Activated naive CD8-positive, alpha-beta T cell (primary cell): ENCODE data around the gene SORCS2.

Experiments
- H3K27ac Mint-ChIP-seq: one replicate; pipeline ENCODE4 v1.8.0; 2021; ENCODE audit warnings: mixed read lengths
- H3K27me3 Mint-ChIP-seq: one replicate; pipeline ENCODE4 v1.8.0; 2021; ENCODE audit warnings: mixed read lengths
- H3K36me3 Mint-ChIP-seq: one replicate; pipeline ENCODE4 v1.8.0; 2021; ENCODE audit warnings: mixed read lengths
- H3K4me1 Mint-ChIP-seq: one replicate; pipeline ENCODE4 v1.8.0; 2021; ENCODE audit warnings: low read depth, mixed read lengths
- H3K4me3 Mint-ChIP-seq: one replicate; pipeline ENCODE4 v1.8.0; 2021; ENCODE audit warnings: mild to moderate bottlenecking, mixed read lengths
- H3K9me3 Mint-ChIP-seq: one replicate; pipeline ENCODE4 v1.8.0; 2021; ENCODE audit warnings: low read depth, mixed read lengths

Gene SORCS2

GRCh38 chr4:7301846-7302630 is 109.7 kb downstream of the SORCS2 start:
- H3K36me3 Mint-ChIP-seq, result no peaks in the 10 kb centered on the region
- H3K27ac Mint-ChIP-seq, result no peak overlapping the region
- H3K27me3 Mint-ChIP-seq, result peaks cover 5% of the 10 kb centered on the region
- H3K4me1 Mint-ChIP-seq, result no peaks in the 10 kb centered on the region
- H3K9me3 Mint-ChIP-seq, result no peaks in the 10 kb centered on the region
- H3K4me3 Mint-ChIP-seq, result no peak overlapping the region

- H3K36me3 Mint-ChIP-seq, result no peaks in the 10 kb centered on the region
- no peak overlapping the region for H3K4me3 Mint-ChIP-seq
- no peaks in the 10 kb centered on the region for H3K9me3 Mint-ChIP-seq
- H3K4me1 Mint-ChIP-seq, result no peaks in the 10 kb centered on the region
- no peak overlapping the region for H3K27ac Mint-ChIP-seq
- H3K27me3 Mint-ChIP-seq, result peaks cover 3% of the 10 kb centered on the region
These were observed 110.6 kb downstream of the SORCS2 start for GRCh38 chr4:7302781-7303404.

- no peak overlapping the region for H3K27ac Mint-ChIP-seq
- H3K9me3 Mint-ChIP-seq, result no peaks in the 10 kb centered on the region
- no peaks in the 10 kb centered on the region for H3K36me3 Mint-ChIP-seq
- H3K27me3 Mint-ChIP-seq, result peaks cover 3% of the 10 kb centered on the region
- H3K4me3 Mint-ChIP-seq, result no peak overlapping the region
- H3K4me1 Mint-ChIP-seq, result no peaks in the 10 kb centered on the region
These were observed 111.2 kb downstream of the SORCS2 start for GRCh38 chr4:7303561-7303960.

GRCh38 chr4:7304436-7304835 is 112.1 kb downstream of the SORCS2 start:
- Mint-ChIP-seq H3K4me1 (no peaks in the 10 kb centered on the region), H3K27me3 (peaks cover 1% of the 10 kb centered on the region), H3K9me3 (no peaks in the 10 kb centered on the region), H3K27ac (no peak overlapping the region), H3K36me3 (no peaks in the 10 kb centered on the region), H3K4me3 (no peak overlapping the region)

GRCh38 chr4:7306021-7306965 is 114.0 kb downstream of the SORCS2 start:
- H3K4me3 Mint-ChIP-seq, result no peak overlapping the region
- H3K9me3 Mint-ChIP-seq, result no peaks in the 10 kb centered on the region
- H3K27ac Mint-ChIP-seq, result no peak overlapping the region
- no peaks in the 10 kb centered on the region for H3K4me1 Mint-ChIP-seq
- H3K36me3 Mint-ChIP-seq, result no peaks in the 10 kb centered on the region
- peaks cover 3% of the 10 kb centered on the region for H3K27me3 Mint-ChIP-seq

GRCh38 chr4:7306986-7307385 is 114.6 kb downstream of the SORCS2 start:
- H3K27me3 Mint-ChIP-seq, result peaks cover 3% of the 10 kb centered on the region

GRCh38 chr4:7307394-7308099 is 115.2 kb downstream of the SORCS2 start:
- Mint-ChIP-seq H3K9me3 (no peaks in the 10 kb centered on the region), H3K27ac (no peak overlapping the region), H3K4me1 (no peaks in the 10 kb centered on the region), H3K27me3 (peaks cover 3% of the 10 kb centered on the region), H3K4me3 (no peak overlapping the region), H3K36me3 (no peaks in the 10 kb centered on the region)

More at GRCh38 chr4:7306986-7307385, 114.6 kb downstream of the SORCS2 start:
- Mint-ChIP-seq H3K4me1 (no peaks in the 10 kb centered on the region), H3K4me3 (no peak overlapping the region), H3K36me3 (no peaks in the 10 kb centered on the region), H3K9me3 (no peaks in the 10 kb centered on the region), H3K27ac (no peak overlapping the region)

- peaks cover 3% of the 10 kb centered on the region for H3K27me3 Mint-ChIP-seq
- no peaks in the 10 kb centered on the region for H3K4me1 Mint-ChIP-seq
- H3K4me3 Mint-ChIP-seq, result no peak overlapping the region
- no peaks in the 10 kb centered on the region for H3K9me3 Mint-ChIP-seq
- H3K36me3 Mint-ChIP-seq, result no peaks in the 10 kb centered on the region
- H3K27ac Mint-ChIP-seq, result no peak overlapping the region
These were observed 116.8 kb downstream of the SORCS2 start for GRCh38 chr4:7309181-7309580.

GRCh38 chr4:7309636-7310390 is 117.5 kb downstream of the SORCS2 start:
- no peaks in the 10 kb centered on the region for H3K9me3 Mint-ChIP-seq
- H3K27me3 Mint-ChIP-seq, result peaks cover 3% of the 10 kb centered on the region
- no peaks in the 10 kb centered on the region for H3K36me3 Mint-ChIP-seq
- H3K27ac Mint-ChIP-seq, result no peak overlapping the region
- H3K4me1 Mint-ChIP-seq, result no peaks in the 10 kb centered on the region
- no peak overlapping the region for H3K4me3 Mint-ChIP-seq

- Mint-ChIP-seq H3K27ac (no peak overlapping the region), H3K27me3 (peaks cover 3% of the 10 kb centered on the region), H3K4me3 (no peak overlapping the region), H3K4me1 (no peaks in the 10 kb centered on the region), H3K9me3 (no peaks in the 10 kb centered on the region), H3K36me3 (no peaks in the 10 kb centered on the region)
These were observed 118.1 kb downstream of the SORCS2 start for GRCh38 chr4:7310451-7310850.

GRCh38 chr4:7311205-7311604 is 118.9 kb downstream of the SORCS2 start:
- Mint-ChIP-seq H3K4me1 (no peaks in the 10 kb centered on the region), H3K4me3 (no peak overlapping the region), H3K27ac (no peak overlapping the region), H3K27me3 (peaks cover 3% of the 10 kb centered on the region), H3K9me3 (no peaks in the 10 kb centered on the region), H3K36me3 (no peaks in the 10 kb centered on the region)

GRCh38 chr4:7312691-7313090 is 120.4 kb downstream of the SORCS2 start:
- no peaks in the 10 kb centered on the region for H3K4me1 Mint-ChIP-seq
- no peaks in the 10 kb centered on the region for H3K9me3 Mint-ChIP-seq
- no peak overlapping the region for H3K4me3 Mint-ChIP-seq
- peaks cover 4% of the 10 kb centered on the region for H3K27me3 Mint-ChIP-seq
- H3K36me3 Mint-ChIP-seq, result no peaks in the 10 kb centered on the region
- H3K27ac Mint-ChIP-seq, result no peak overlapping the region

GRCh38 chr4:7313347-7313811 is 121.0 kb downstream of the SORCS2 start:
- no peak overlapping the region for H3K4me3 Mint-ChIP-seq
- no peak overlapping the region for H3K27ac Mint-ChIP-seq
- no peaks in the 10 kb centered on the region for H3K9me3 Mint-ChIP-seq
- H3K27me3 Mint-ChIP-seq, result peaks cover 4% of the 10 kb centered on the region
- no peaks in the 10 kb centered on the region for H3K4me1 Mint-ChIP-seq
- H3K36me3 Mint-ChIP-seq, result no peaks in the 10 kb centered on the region

- peaks cover 4% of the 10 kb centered on the region for H3K27me3 Mint-ChIP-seq
- H3K27ac Mint-ChIP-seq, result no peak overlapping the region
- peaks cover 2% of the 10 kb centered on the region for H3K36me3 Mint-ChIP-seq
- H3K4me3 Mint-ChIP-seq, result no peak overlapping the region
- H3K4me1 Mint-ChIP-seq, result no peaks in the 10 kb centered on the region
- peaks cover 6% of the 10 kb centered on the region for H3K9me3 Mint-ChIP-seq
These were observed 121.7 kb downstream of the SORCS2 start for GRCh38 chr4:7313991-7314390.
